Loucy (cell line): ENCODE data around the gene DOP1A.

Experiments
- H2AFZ ChIP-seq: fragments of 200-600 bp; sonication (generic); 2 replicates; pipeline ENCODE4 v1.6.0; 2016; ENCODE audit warnings: antibody characterized with exemption, mild to moderate bottlenecking, low read length, moderate library complexity
- H3F3A ChIP-seq: fragments of 200-600 bp; 2 replicates; pipeline ENCODE4 v1.6.0; 2016; ENCODE audit warnings: antibody characterized with exemption, low read depth, mild to moderate bottlenecking
- H3K27me3 ChIP-seq: fragments of 200-600 bp; sonication (generic); 2 replicates; pipeline ENCODE4 v1.6.1; 2014; ENCODE audit warnings: low read length, mild to moderate bottlenecking; ENCODE audit not compliant: insufficient read depth, poor library complexity, severe bottlenecking
- H3K36me3 ChIP-seq: fragments of 200-600 bp; sonication (generic); 2 replicates; pipeline ENCODE4 v1.6.1; 2016; ENCODE audit warnings: low read length; ENCODE audit not compliant: insufficient read depth
- H3K4me1 ChIP-seq: fragments of 200-600 bp; sonication (generic); 2 replicates; pipeline ENCODE4 v1.5.1; 2014; ENCODE audit warnings: low read length, mild to moderate bottlenecking; ENCODE audit not compliant: insufficient read depth, poor library complexity, severe bottlenecking
- H3K4me2 ChIP-seq: fragments of 200-600 bp; sonication (generic); 2 replicates; pipeline ENCODE4 v1.6.0; 2014; ENCODE audit warnings: antibody characterized with exemption, low read length, low read depth, mild to moderate bottlenecking; ENCODE audit not compliant: poor library complexity, severe bottlenecking
- H3K4me3 ChIP-seq: fragments of 200-600 bp; sonication (generic); 2 replicates; pipeline ENCODE4 v1.5.1; 2014; ENCODE audit warnings: low read length, mild to moderate bottlenecking, mixed read lengths; ENCODE audit not compliant: poor library complexity, severe bottlenecking
- H3K79me2 ChIP-seq: fragments of 200-600 bp; sonication (generic); 2 replicates; pipeline ENCODE4 v1.6.1; 2014; ENCODE audit warnings: low read length; ENCODE audit not compliant: insufficient read depth
- H3K9ac ChIP-seq: fragments of 200-600 bp; sonication (generic); 2 replicates; pipeline ENCODE4 v1.6.0; 2014; ENCODE audit warnings: mild to moderate bottlenecking, low read depth, low read length, moderate library complexity; ENCODE audit not compliant: poor library complexity, severe bottlenecking
- H3K9me2 ChIP-seq: fragments of 200-600 bp; sonication (generic); replicated peaks from 2 replicates; pipeline ENCODE4 v1.6.1; 2016; ENCODE audit warnings: low read depth, low read length, mixed read lengths
- H3K9me3 ChIP-seq: fragments of 200-600 bp; sonication (generic); 2 replicates; pipeline ENCODE4 v1.6.1; 2014; ENCODE audit warnings: mild to moderate bottlenecking, antibody characterized with exemption, low read length, low read depth; ENCODE audit not compliant: insufficient read depth
- H4K20me1 ChIP-seq: fragments of 200-600 bp; sonication (generic); 2 replicates; pipeline ENCODE4 v1.6.0; 2014; ENCODE audit warnings: antibody characterized with exemption, low read length, mild to moderate bottlenecking; ENCODE audit not compliant: insufficient read depth, poor library complexity, severe bottlenecking
- CTCF ChIP-seq: fragments of 200-600 bp; sonication (generic); conservative IDR thresholded peaks from 2 replicates; pipeline ENCODE4 v1.5.1; 2014; ENCODE audit warnings: mild to moderate bottlenecking, antibody characterized with exemption, low read length
- EZH2phosphoT487 ChIP-seq: fragments of 200-600 bp; IDR thresholded peaks from 2 replicates; pipeline ENCODE4 v1.6.1; 2018; ENCODE audit warnings: antibody characterized with exemption, mild to moderate bottlenecking, moderate library complexity, borderline replicate concordance

The DOP1A gene

GRCh38 chr6:83068616-83069015 lies 1.1 kb downstream of the DOP1A start:
- no peaks in the 10 kb centered on the region for H3K9me2 ChIP-seq
- peak overlapping the region; percentile 81 for H3K4me3 ChIP-seq
- TF ChIP-seq EZH2phosphoT487 (no peak), CTCF (no peak)
- peaks cover 35% of the 10 kb centered on the region for H3K79me2 ChIP-seq
- H3K9me3 ChIP-seq = no peaks in the 10 kb centered on the region
- peak overlapping the region; percentile 71 for H3K9ac ChIP-seq
- H3K4me2 ChIP-seq = peak overlapping the region; percentile 90
- no peaks in the 10 kb centered on the region for H3K36me3 ChIP-seq
- H4K20me1 ChIP-seq = no peaks in the 10 kb centered on the region
- peaks cover 55% of the 10 kb centered on the region for H3K4me1 ChIP-seq
- peak overlapping the region; percentile 81; the same call in 1 of the 2 replicates for H2AFZ ChIP-seq
- H3K27me3 ChIP-seq = no peaks in the 10 kb centered on the region
- H3F3A ChIP-seq = no peaks in the 10 kb centered on the region

- Histone ChIP-seq H3K9ac (peak overlapping the region; percentile 71), H3K27me3 (no peaks in the 10 kb centered on the region), H3K36me3 (no peaks in the 10 kb centered on the region), H3K4me1 (peaks cover 46% of the 10 kb centered on the region), H3K9me3 (no peaks in the 10 kb centered on the region), H3K4me3 (no peak overlapping the region), H2AFZ (no peak overlapping the region), H3F3A (no peaks in the 10 kb centered on the region), H3K4me2 (peak overlapping the region; percentile 90), H4K20me1 (no peaks in the 10 kb centered on the region), H3K9me2 (no peaks in the 10 kb centered on the region), H3K79me2 (peaks cover 31% of the 10 kb centered on the region)
- TF ChIP-seq CTCF (no peak), EZH2phosphoT487 (no peak)
These were observed 2.2 kb downstream of the DOP1A start for GRCh38 chr6:83069633-83070032.

- TF ChIP-seq EZH2phosphoT487 (no peak), CTCF (no peak)
- Histone ChIP-seq H3K27me3 (no peaks in the 10 kb centered on the region), H3K79me2 (peaks cover 22% of the 10 kb centered on the region), H3K9me3 (no peaks in the 10 kb centered on the region), H3K4me1 (peaks cover 36% of the 10 kb centered on the region), H3K9me2 (no peaks in the 10 kb centered on the region), H3K36me3 (no peaks in the 10 kb centered on the region), H2AFZ (no peak overlapping the region), H3K4me2 (peak overlapping the region; percentile 90), H3F3A (no peaks in the 10 kb centered on the region), H3K4me3 (peak overlapping the region; percentile 34), H4K20me1 (no peaks in the 10 kb centered on the region), H3K9ac (no peak overlapping the region)
These were observed 3.6 kb downstream of the DOP1A start for GRCh38 chr6:83071023-83071422.
